GM19043 (cell line): Measurements from ENCODE around the gene HNF1B.

Source experiments
- ATAC-seq: cut with Tn5 transposase; IDR thresholded peaks from one replicate; pipeline ENCODE4 v1.9.1; 2021; ENCODE audit warnings: low read depth; ENCODE audit not compliant: unreplicated experiment

The HNF1B gene

DNA sequence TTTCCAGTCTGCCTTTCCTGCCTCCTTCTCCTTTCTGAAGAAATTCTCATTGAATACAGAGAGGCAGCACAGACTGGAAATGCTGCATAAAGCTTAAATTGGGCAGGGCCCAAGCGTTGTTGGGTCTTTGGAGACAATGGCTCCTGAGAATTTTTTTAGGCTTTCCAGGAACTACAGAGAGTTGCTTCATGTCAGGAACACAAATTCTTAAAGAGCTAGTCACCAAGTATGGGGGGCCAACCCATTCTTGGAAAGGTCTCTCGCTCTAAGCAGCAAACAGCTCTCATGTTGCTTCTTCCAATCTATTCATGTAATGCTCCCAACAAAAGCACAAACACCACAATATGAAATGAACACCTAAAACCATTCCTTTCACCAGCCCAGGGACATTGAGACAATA, 6.9 kb downstream of the HNF1B start:
- no peak for ATAC-seq

GRCh38 chr17:37737081-37737480, 7.8 kb downstream of the HNF1B start:
- ATAC-seq, result no peak

DNA sequence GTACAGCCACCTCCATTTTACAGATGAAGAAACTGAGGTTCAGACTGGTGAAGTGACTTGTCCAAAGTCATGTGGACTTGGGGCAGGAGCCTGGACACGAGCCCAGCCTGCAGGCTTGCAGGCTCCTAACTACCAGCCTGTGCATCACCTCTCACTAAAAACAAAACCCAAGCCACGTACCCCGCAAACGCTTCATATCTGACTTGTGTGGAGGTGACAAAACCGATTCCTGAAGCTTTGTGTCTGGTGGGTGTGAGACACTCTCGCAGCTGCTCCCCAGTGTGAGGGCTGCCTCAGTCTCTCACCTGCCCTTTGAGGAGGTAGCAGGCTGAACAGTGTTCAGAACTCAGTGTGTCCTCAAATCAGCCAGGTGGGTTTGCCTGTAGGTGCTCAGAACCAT, 8.4 kb downstream of the HNF1B start:
- ATAC-seq, result no peak

GRCh38 chr17:37735165-37735564, 9.7 kb downstream of the HNF1B start:
- ATAC-seq, result no peak

- no peak for ATAC-seq
Observed at GRCh38 chr17:37732316-37732715, 12.5 kb downstream of the HNF1B start.

- ATAC-seq, result no peak
Observed at GRCh38 chr17:37731056-37731455, 13.8 kb downstream of the HNF1B start.

DNA sequence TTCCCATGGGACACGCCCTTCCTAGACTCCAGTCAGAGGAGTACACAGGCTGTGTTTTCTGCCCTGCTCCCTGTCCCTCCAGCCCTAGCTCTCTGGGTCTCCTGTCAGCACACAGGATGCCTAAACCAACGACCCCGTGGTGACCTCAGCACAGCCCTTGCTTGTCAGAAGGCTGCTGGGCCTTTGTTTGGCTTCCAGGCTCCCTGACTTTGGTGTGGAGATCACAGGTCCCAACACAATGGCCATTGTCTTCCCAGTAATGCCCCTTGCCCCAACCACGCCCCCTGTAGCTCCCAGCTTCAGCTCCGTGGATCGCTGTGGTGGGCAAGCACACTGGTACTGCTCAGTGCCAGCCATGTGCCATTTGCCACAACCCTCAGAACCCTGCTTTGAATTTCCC, 15.0 kb downstream of the HNF1B start:
- no peak for ATAC-seq

- no peak for ATAC-seq
Observed at GRCh38 chr17:37726891-37727675, 17.8 kb downstream of the HNF1B start.

- no peak for ATAC-seq
Observed at GRCh38 chr17:37726248-37726647, 18.6 kb downstream of the HNF1B start.

DNA sequence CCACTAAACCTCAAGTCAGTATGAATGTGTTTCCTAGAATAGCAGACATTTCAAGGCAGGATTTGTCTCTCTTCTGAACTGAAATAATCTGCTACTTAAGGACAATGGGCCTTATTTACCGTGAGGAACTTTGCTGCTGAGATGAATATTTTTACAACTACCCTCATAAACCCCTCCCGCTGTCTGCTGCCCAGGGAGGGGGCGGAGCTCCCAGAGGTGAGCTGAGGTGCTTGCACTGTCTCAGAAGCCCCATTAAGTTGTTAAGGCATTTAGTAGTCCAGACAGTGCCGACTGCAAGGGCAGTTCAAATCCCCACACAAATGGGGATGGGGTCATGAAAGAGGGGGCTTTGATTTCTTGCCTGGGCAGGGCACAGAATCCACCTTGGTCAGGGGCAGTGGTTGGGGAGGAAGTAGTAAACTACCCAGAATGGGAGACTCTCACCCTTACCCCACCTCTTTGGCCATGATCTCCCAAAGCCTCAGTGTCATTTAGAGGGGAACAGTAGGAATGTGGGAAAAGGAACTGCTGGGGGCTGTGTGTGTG, 19.2 kb downstream of the HNF1B start:
- no peak for ATAC-seq

DNA sequence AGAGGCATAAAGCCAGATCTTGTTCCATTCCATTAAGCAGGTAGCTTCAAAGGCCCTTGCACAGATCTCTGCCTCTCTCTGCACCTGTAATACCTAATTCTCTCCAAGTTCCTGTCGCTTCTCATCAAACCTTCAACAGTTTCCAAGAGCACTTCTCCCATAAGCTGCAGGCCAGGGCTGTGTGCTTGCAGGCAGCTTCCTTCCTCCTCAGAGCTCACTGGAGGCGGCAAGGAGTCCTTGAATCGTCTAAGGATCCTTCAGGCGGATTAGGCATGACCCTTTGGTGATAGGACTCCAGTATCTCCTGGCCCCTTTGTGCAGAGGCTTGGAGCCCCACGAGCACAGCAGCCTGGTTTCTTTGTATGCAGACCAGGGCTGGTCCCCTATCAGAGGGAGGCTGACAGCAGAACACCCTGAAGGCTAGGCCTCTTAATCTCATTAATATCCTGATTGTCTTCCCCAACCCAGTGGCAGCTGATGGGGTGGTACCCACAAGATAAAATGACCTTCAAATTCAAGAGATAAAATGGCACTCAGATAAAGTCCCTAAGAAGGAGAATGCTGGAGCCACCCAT, 19.8 kb downstream of the HNF1B start:
- ATAC-seq, result no peak

- ATAC-seq, result no peak
Observed at GRCh38 chr17:37720989-37721388, 23.9 kb downstream of the HNF1B start.

GRCh38 chr17:37719866-37720265, 25.0 kb downstream of the HNF1B start:
- ATAC-seq, result no peak

GRCh38 chr17:37718324-37719048, 26.4 kb downstream of the HNF1B start:
- ATAC-seq, result no peak

GRCh38 chr17:37717627-37718323, 27.1 kb downstream of the HNF1B start:
- no peak for ATAC-seq

DNA sequence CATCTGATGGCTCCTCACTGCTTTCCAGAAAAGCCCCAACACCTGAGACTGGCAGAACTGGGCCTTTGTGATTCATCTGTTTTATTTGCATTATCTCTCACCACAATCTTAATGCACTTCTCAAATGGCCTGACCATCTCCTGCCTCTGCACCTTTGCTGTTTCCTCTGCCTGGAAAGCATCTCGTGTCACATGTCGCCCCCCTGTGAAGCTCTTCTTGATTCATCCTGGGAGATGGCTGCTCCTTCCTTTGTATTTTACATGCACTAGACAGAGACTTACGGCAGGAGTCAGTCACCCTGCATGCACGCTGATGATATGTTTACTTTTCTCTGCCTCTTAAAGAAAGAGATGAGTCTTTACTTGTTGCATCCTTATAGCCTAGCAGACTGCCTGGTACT, 30.0 kb downstream of the HNF1B start:
- no peak for ATAC-seq

GRCh38 chr17:37713624-37714023, 31.2 kb downstream of the HNF1B start:
- no peak for ATAC-seq

GRCh38 chr17:37713028-37713431, 31.8 kb downstream of the HNF1B start:
- no peak for ATAC-seq

GRCh38 chr17:37711113-37711512, 33.7 kb downstream of the HNF1B start:
- ATAC-seq, result no peak

- no peak for ATAC-seq
Observed at GRCh38 chr17:37710344-37710886, 34.4 kb downstream of the HNF1B start.
